ENCODE results near the gene HIVEP3.
"Not testable (repeated sequence)": the region's sequence is repeated elsewhere in the genome, so short reads cannot be mapped to it uniquely, and the experiment has no call there.

HIVEP3 gene

DNA sequence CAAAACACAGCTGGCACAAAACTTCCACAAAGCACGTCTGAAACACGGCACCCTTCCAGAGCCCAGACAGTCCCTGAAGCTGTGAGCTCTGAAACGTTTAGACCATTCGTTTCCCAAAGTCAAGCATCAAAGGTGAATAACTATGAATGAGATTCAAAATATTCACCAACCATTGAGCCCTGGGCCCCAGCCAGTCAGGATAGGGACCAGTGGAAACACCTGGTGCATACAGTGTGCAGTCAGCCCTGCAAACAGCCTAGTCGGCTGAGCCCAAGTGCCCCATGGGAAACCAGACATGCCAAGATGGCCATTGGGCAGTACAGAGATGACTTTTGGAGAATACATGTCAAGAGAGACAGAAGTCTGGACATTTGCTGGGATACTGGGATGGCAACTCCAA lies 343.9 kb downstream of the HIVEP3 start:
- DNase-seq, result no peak

DNA sequence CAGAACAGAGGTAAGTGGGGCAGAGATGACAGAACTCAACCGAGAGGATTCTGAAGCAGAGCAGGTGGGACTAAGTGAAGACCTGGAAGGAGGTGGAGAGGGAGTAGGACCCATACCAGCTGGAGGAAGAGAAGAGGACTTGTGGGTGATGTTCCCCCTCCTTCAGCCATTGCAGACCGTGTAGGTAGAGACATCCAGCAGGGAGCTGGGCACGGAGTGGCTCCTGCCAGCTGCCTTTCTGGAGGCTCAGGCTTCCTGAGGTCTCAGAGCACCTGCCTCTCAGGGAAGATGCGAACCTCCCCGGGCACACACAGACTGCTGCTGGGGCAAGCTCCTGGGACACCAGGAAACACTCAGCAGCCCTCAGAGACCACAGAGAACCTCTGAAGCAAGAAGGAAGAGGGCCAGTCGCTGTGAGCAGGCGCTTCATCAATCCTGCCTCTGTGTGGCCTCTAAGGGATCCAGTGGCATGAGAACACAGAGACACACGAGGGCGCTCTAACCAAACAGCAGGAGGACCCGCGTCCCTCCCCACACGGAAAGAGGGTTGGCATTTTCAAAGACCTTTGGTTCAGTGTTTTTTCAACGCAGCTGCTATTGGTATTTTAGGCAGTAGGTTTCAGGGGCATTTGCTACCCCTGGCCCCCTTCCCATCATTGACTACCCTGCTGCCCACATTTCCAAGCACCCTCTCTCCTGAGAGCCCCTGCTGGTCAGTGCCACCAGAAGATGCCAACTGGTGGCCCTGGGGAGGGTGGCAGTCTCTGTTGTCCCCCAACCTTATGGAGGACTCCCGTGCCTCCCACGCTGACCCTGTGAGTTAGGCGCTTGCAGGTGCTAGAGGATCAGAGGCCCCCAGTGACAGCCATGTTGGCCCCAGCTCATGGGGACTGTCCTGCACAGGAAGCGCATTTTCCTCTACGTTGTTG lies 344.7 kb downstream of the HIVEP3 start:
- DNase-seq, result peak; percentile 72

GRCh38 chr1:41573194-41573593 lies 345.5 kb downstream of the HIVEP3 start:
- no peak for DNase-seq

GRCh38 chr1:41572224-41572623 lies 346.5 kb downstream of the HIVEP3 start:
- no peak for DNase-seq

- DNase-seq, result no peak
These were observed 347.7 kb downstream of the HIVEP3 start for GRCh38 chr1:41571041-41571440.

DNA sequence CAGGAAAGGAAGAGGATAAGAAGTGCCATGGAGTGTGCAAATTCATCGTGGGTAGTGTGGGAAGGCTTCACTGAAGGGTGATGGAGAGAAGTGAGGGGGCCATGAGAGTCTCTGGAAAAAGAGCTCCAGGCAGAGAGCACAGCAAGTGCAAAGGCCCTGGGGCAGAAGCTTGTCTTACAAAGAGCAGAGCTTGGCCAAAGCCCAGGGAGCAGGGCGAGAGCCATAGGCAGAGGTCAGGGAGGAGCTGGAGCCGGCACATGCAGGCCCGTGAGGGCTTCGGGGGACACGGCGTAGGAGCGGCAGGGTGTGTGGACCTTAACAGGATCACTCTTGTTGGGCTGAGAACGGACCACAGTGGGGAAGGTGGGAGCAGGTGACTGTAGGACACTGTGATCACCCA lies 350.5 kb downstream of the HIVEP3 start:
- DNase-seq, result no peak

DNA sequence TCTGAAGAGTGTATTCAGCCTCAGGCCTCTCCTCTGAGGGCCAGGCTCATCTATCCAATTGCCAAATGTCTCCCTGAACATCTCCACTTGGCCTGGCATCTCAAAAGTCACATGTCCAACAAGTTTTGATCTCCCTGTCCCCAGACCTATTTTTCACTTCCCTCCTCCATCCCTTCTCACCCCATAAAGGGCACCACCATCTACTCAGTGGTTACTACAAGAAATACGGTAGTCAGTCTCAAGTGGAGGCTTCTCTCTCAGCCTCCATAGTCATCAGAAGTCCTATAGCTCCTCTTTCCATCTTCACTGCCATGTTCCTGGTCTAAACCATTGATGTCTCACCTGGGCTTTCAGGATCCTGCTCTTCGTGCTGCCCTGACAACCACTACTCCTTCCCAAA lies 351.8 kb downstream of the HIVEP3 start:
- DNase-seq, result no peak

- no peak for DNase-seq
These were observed 352.3 kb downstream of the HIVEP3 start for GRCh38 chr1:41566274-41566885.

GRCh38 chr1:41564741-41565475 lies 353.8 kb downstream of the HIVEP3 start:
- no peak for DNase-seq

DNA sequence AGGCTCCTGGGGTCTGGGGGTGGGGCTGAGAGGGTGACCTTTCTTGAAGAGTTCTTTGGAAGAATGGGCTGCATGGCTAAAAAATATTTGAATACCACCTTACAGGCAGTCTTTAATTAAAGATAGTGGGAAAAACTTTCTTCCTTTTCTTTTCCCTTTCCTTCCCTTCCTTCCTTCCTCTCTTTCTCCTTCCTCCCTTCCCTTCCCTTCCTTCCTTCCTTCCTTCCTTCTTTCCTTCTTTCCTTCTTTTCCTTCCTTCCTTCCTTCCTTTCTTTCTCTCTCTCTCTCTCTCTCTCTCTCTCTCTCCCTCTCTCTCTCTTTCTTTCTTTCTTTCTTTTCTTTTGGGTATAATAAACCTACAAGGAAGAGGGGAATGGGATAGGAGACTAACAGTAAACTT lies 356.4 kb downstream of the HIVEP3 start:
- no peak for DNase-seq

GRCh38 chr1:41560931-41561330 lies 357.8 kb downstream of the HIVEP3 start:
- DNase-seq, result no peak

GRCh38 chr1:41560496-41560895 lies 358.2 kb downstream of the HIVEP3 start:
- no peak for DNase-seq

GRCh38 chr1:41559331-41559730 lies 359.4 kb downstream of the HIVEP3 start:
- DNase-seq, result no peak

- DNase-seq, result no peak
These were observed 360.0 kb downstream of the HIVEP3 start for GRCh38 chr1:41558761-41559171.

- DNase-seq, result no peak
These were observed 360.8 kb downstream of the HIVEP3 start for GRCh38 chr1:41557751-41558455.

- not testable (repeated sequence) for DNase-seq
These were observed 364.0 kb downstream of the HIVEP3 start for GRCh38 chr1:41554746-41555145.

GRCh38 chr1:41547781-41548560 lies 370.8 kb downstream of the HIVEP3 start:
- no peak for DNase-seq

DNA sequence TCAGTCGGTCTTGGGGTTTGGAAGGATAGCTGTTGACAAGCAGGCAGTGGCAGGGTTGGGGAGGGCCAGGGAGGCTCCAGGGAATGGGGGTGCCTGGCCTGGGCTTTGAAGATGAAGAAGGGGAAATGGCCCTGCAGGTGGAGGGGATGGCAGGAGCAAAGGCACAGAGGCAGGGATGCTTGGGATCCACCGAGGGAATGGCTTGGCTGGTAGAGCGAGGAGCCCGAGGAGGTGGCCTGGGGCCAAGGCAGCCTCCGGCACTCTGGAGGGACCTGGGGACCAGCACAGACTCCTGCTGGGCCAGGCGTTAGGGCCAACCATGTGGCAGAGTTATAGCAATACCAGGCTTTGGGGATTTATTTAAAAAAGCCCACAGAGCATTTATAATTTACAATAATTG lies 371.4 kb downstream of the HIVEP3 start:
- no peak for DNase-seq

- DNase-seq, result no peak
These were observed 371.9 kb downstream of the HIVEP3 start for GRCh38 chr1:41546833-41547135.

GRCh38 chr1:41545996-41546832 lies 372.5 kb downstream of the HIVEP3 start:
- DNase-seq, result no peak

- DNase-seq, result no peak
These were observed 376.4 kb downstream of the HIVEP3 start for GRCh38 chr1:41542196-41542930.
